HepG2 (cell line): ENCODE data around the gene CALCR. TPM values are rescaled to one million over a fixed set of nuclear protein-coding genes. Genes with fewer than 3 reads are reported as not detected.

Experiments
- ATAC-seq: fragments of 200-7000 bp; cut with Tn5 transposase; 3 replicates; pipeline ENCODE4 v1.9.1; 2020; ENCODE audit warnings: mild to moderate bottlenecking, moderate library complexity
- Bru-seq: library from RNA; stranded (reverse); fragments of 400-500 nt; gene quantifications from one replicate; lab custom pipeline; 2021; lab: Mats Ljungman, UMichigan
- BruChase-seq, 2 experiments: library from RNA; stranded (reverse); fragments of 400-500 nt; gene quantifications; one replicate each; lab custom pipeline; 2021; lab: Mats Ljungman, UMichigan
- BruUV-seq: library from RNA; stranded (reverse); fragments of 400-500 nt; replicated peaks from 2 replicates; lab custom pipeline; 2021; lab: Mats Ljungman, UMichigan
- CTCF ChIA-PET: fragments of 300-600 bp; formaldehyde crosslinking; extraction: SDS; loops from one replicate; lab custom pipeline; 2021; ENCODE audit warnings: low total read pairs, inconsistent platforms, low intra/inter-chr PET ratio; lab: Yijun Ruan, JAX
- POLR2A ChIA-PET: fragments of 350-600 bp; sonication (Branson Sonifier 250); formaldehyde crosslinking; loops from one replicate; lab custom pipeline; 2020; ENCODE audit warnings: antibody characterized with exemption, inconsistent platforms; lab: Yijun Ruan, JAX
- DNase-seq: peaks from one replicate; pipeline ENCODE4 v3.0.0-alpha.2; 2015; ENCODE audit warnings: low spot score
- FAIRE-seq: peaks from 3 replicates; lab custom pipeline; 2011; peaks lifted over from hg19 to GRCh38; lab: Jason Lieb, UNC
- H2AFZ ChIP-seq: one replicate; pipeline ENCODE4 v1.6.1; 2011; ENCODE audit warnings: low read length, inconsistent platforms
- H3K27ac ChIP-seq: fragments of 300-600 bp; 3 replicates; pipeline ENCODE4 v1.8.0; 2011; ENCODE audit warnings: mixed run types, mild to moderate bottlenecking, mixed read lengths, low read length, inconsistent platforms; ENCODE audit not compliant: insufficient read depth; ENCODE audit errors: extremely low read length
- H3K27me3 ChIP-seq, 2 experiments: fragments of 200-600 bp in 1 of 2; 2 replicates in 1 of 2; 3 replicates in 1 of 2; pipeline versions ENCODE4 v1.6.0 to v1.8.0; 2011; ENCODE audit warnings: low read length in 2 of 2, mild to moderate bottlenecking in 2 of 2, moderate library complexity in 2 of 2, inconsistent platforms in 1 of 2; ENCODE audit not compliant: insufficient read depth in 2 of 2, control insufficient read depth in 1 of 2
- H3K36me3 ChIP-seq, 2 experiments: fragments of 200-600 bp in 1 of 2; replicated peaks in 1 of 2; 2 replicates in 1 of 2; 3 replicates in 1 of 2; pipeline versions ENCODE4 v1.5.1 to v1.8.0; 2011; ENCODE audit warnings: low read length in 2 of 2, inconsistent platforms in 1 of 2; ENCODE audit not compliant: insufficient read depth in 2 of 2, control insufficient read depth in 1 of 2
- H3K4me1 ChIP-seq: 2 replicates; pipeline ENCODE4 v1.5.1; 2012; ENCODE audit warnings: low read length, inconsistent platforms; ENCODE audit not compliant: insufficient read depth
- H3K4me2 ChIP-seq: 2 replicates; pipeline ENCODE4 v1.6.0; 2011; ENCODE audit warnings: low read depth, low read length, inconsistent platforms
- H3K4me3 ChIP-seq, 3 experiments: fragments of 200-600 bp in 1 of 3; sonication (generic), shearing (Covaris generic) in 1 of 3; replicated peaks in 1 of 3; 2 replicates each; pipeline ENCODE4 v1.5.1; 2011 to 2016; ENCODE audit warnings: low read length in 3 of 3, inconsistent platforms in 2 of 3, low read depth in 2 of 3, mild to moderate bottlenecking in 2 of 3, control low read depth in 1 of 3, mixed read lengths in 1 of 3; ENCODE audit not compliant: insufficient read depth in 1 of 3
- H3K79me2 ChIP-seq: one replicate; pipeline ENCODE4 v1.6.1; 2011; ENCODE audit warnings: low read length, inconsistent platforms; ENCODE audit not compliant: insufficient read depth
- H3K9ac ChIP-seq: 2 replicates; pipeline ENCODE4 v1.6.0; 2011; ENCODE audit warnings: mild to moderate bottlenecking, low read depth, low read length, inconsistent platforms; ENCODE audit not compliant: insufficient read depth
- H3K9me3 ChIP-seq: 2 replicates; pipeline ENCODE4 v1.5.1; 2012; ENCODE audit warnings: mild to moderate bottlenecking, low read length
- H4K20me1 ChIP-seq: 2 replicates; pipeline ENCODE4 v1.6.0; 2011; ENCODE audit warnings: inconsistent platforms, mild to moderate bottlenecking, low read length, moderate library complexity; ENCODE audit not compliant: insufficient read depth
- AFF4 ChIP-seq: sonication (generic); formaldehyde crosslinking; IDR thresholded peaks from 2 replicates; pipeline ENCODE4 v1.4.0; 2020; ENCODE audit warnings: missing genetic modification reagents
- PAWR ChIP-seq: sonication (generic); formaldehyde crosslinking; IDR thresholded peaks from 2 replicates; pipeline ENCODE4 v1.4.0; 2020; ENCODE audit warnings: missing genetic modification reagents, mild to moderate bottlenecking, borderline replicate concordance
- TGIF2 ChIP-seq: IDR thresholded peaks from 2 replicates; pipeline ENCODE4 v1.6.1; 2016; ENCODE audit warnings: control low read depth, missing compliant biosample characterization
- ZNF142 ChIP-seq: sonication (generic); formaldehyde crosslinking; IDR thresholded peaks from 2 replicates; pipeline ENCODE4 v1.4.0; 2020; ENCODE audit warnings: missing genetic modification reagents
- ZNF546 ChIP-seq: sonication (generic); formaldehyde crosslinking; conservative IDR thresholded peaks from 2 replicates; pipeline ENCODE4 v1.8.1; 2023; ENCODE audit warnings: mild to moderate bottlenecking, missing genetic modification reagents
- WGBS: methylation state at CpG from one replicate; pipeline ENCODE4 v1.1.6; 2017; ENCODE audit warnings: low lambda C conversion rate; 5-methylcytosine and 5-hydroxymethylcytosine counted together
- in situ Hi-C: cut with HindIII; loops from 2 replicates; pipeline ENCODE4 v1.10.0; 2017; ENCODE audit warnings: low pct_unique_long_range_greater_than_20kb; ENCODE audit not compliant: extremely low pct_ligation_motif_present
- intact Hi-C: fragments of 100-400 bp; cut with micrococcal nuclease; formaldehyde crosslinking; loops from one replicate; pipeline ENCODE4 v1.10.0; 2022; ENCODE audit not compliant: unreplicated experiment
- long read RNA-seq, 2 experiments: library from RNA in 1 of 2; library from polyadenylated mRNA in 1 of 2; stranded (forward) in 1 of 2; unstranded in 1 of 2; transcript quantifications; one replicate each; pipeline ENCODE4 v2.0.0, GENCODE V29; 2019 to 2022
- polyA minus RNA-seq, 3 experiments: library from RNA; depleted of rRNA, polyadenylated mRNA; stranded (reverse); fragments of >200 nt; gene quantifications; 2 replicates each; pipeline ENCODE4 v1.2.3, GENCODE V29; 2011; ENCODE audit warnings: low replicate concordance in 1 of 3
- polyA plus RNA-seq, 8 experiments: library from polyadenylated mRNA; depleted of rRNA in 3 of 8; stranded (reverse) in 7 of 8; unstranded in 1 of 8; fragments of >200 nt; fragmentation: Illumina TruSeq in 4 of 8; extraction: Trizol in 4 of 8; gene quantifications; 2 replicates each; pipeline versions ENCODE4 v1.2.1 to v1.2.3, GENCODE V29; 2011 to 2016; ENCODE audit warnings: low read depth in 4 of 8, missing spikeins in 1 of 8, mixed read lengths in 1 of 8; ENCODE audit not compliant: insufficient read depth in 1 of 8
- total RNA-seq, 5 experiments: library from RNA; depleted of rRNA; stranded (reverse); fragments of >200 nt; fragmentation: Illumina TruSeq; extraction: Trizol; gene quantifications; 2 replicates each; pipeline ENCODE4 v1.2.3, GENCODE V29; 2016; ENCODE audit warnings: low read depth in 1 of 5
- TF ChIP-seq, protein P1 (sequence below): sonication (generic); formaldehyde crosslinking; IDR thresholded peaks from 2 replicates; pipeline ENCODE4 v1.4.0; 2020; ENCODE audit warnings: missing genetic modification reagents, mild to moderate bottlenecking, borderline replicate concordance

CALCR gene
- not detected in 2 replicates for total RNA-seq (2016; rRNA removed; fragmentation: Illumina TruSeq; extraction: Trizol)
- total RNA-seq (2016; cell fraction: cytosol; rRNA removed; fragmentation: Illumina TruSeq; extraction: Trizol; ENCODE audit: low read depth) = not detected in 2 replicates
- total RNA-seq (2016; cell fraction: insoluble cytoplasmic fraction; rRNA removed; fragmentation: Illumina TruSeq; extraction: Trizol) = not detected in 2 replicates
- not detected in 2 replicates for total RNA-seq (2016; cell fraction: membrane; rRNA removed; fragmentation: Illumina TruSeq; extraction: Trizol)
- total RNA-seq (2016; cell fraction: nucleus; rRNA removed; fragmentation: Illumina TruSeq; extraction: Trizol) = not detected in 2 replicates
- polyA plus RNA-seq (2011; rRNA removed) = not detected in 2 replicates
- polyA plus RNA-seq (2011; cell fraction: cytosol; rRNA removed) = not detected in 2 replicates
- polyA plus RNA-seq (2011; cell fraction: nucleus; rRNA removed) = not detected in 2 replicates
- 0.04 TPM in 1 of 2 replicates, not detected in the other for polyA plus RNA-seq (2012)
- not detected in 2 replicates for polyA plus RNA-seq (2016; cell fraction: cytosol; fragmentation: Illumina TruSeq; extraction: Trizol; ENCODE audit: low read depth)
- polyA plus RNA-seq (2016; cell fraction: insoluble cytoplasmic fraction; fragmentation: Illumina TruSeq; extraction: Trizol; ENCODE audit: low read depth) = not detected in 2 replicates
- polyA plus RNA-seq (2016; cell fraction: membrane; fragmentation: Illumina TruSeq; extraction: Trizol; ENCODE audit: low read depth) = not detected in 2 replicates
- polyA plus RNA-seq (2016; cell fraction: nucleus; fragmentation: Illumina TruSeq; extraction: Trizol; ENCODE audit: insufficient read depth, low read depth) = not detected in 2 replicates
- polyA minus RNA-seq (2011; rRNA and poly(A)+ RNA removed; ENCODE audit: low replicate concordance) = not detected in 2 replicates
- polyA minus RNA-seq (2011; cell fraction: cytosol; rRNA and poly(A)+ RNA removed) = not detected in 2 replicates
- not detected in 2 replicates for polyA minus RNA-seq (2011; cell fraction: nucleus; rRNA and poly(A)+ RNA removed)
- Bru-seq, nascent RNA = not detected
- not detected for BruChase-seq, experiment 1, labeled RNA remaining after a 6-hour chase
- BruChase-seq, experiment 2, labeled RNA remaining after a 2-hour chase = not detected
- long read RNA-seq, experiment 1 = 0 reads
- long read RNA-seq, experiment 2 = 0 reads

DNA sequence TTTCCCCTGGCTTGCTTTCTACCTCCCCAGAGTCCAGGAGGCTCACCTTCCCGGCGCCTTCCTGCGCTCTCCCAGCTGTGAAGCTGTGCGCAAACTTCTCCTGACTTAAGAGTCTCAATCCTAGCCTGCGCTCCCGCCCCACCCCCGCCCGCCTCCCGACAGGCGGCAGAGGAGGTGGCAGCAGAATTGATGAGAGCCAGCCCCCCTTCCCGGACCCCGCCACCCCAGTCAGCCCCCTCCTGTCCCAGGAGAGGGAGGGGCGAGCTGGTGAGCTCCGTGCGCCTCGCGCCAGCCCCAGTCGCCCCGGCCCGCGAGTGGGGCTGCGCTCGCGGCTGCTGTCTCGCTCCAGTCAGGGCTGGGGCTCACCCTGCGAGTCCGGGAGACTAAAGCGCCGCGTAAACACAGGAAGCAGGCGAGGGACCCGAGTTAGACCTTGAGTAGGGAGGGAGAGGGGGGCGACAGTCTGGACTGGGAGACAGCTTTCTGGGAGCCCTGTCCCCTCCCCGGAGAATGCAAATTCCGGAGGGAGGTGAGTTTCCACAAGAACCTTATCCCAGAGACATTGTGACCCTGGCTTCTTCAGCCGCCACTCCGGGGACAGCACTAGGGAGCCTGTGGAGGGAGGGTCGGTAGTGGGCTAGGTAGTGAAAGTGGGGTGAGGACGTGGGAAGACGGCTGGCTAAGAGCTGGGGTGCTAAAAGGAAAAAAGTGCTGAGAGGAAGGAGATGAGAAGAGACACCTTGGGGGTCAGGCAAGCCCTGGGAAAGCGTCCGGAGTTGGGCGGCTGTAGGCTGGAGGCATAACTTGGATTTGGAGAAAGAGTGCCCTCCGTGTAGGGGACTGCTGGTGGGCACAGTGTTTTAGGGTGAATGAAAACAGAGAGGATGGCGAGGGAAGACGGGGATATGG is at the start of gene CALCR:
Gene CALCR, minus strand, starts transcription at position 79 of the 909 bp plus-strand sequence. CDS start 87,743 bp downstream, outside the sequence.
- FAIRE-seq (no peak), DNase-seq (no peak), ATAC-seq (peak; percentile 60)
- Histone ChIP-seq H3K4me1 (peaks cover 18% of the 10 kb centered on the region), H3K36me3 (no peaks in the 10 kb centered on the region), H3K9ac (no peak within 1 kb of the TSS), H3K27ac (no peak within 1 kb of the TSS), H3K9me3 (no peaks in the 10 kb centered on the region), H3K4me2 (no peak within 1 kb of the TSS), H3K4me3 (no peak within 1 kb of the TSS; a peak in 1 of 6 replicates), H3K79me2 (no peaks in the 10 kb centered on the region), H3K27me3 (peaks cover 7 to 31% of the 10 kb centered on the region in 2 experiments; a peak in 4 of 5 replicates), H4K20me1 (no peaks in the 10 kb centered on the region), H2AFZ (no peak within 1 kb of the TSS)
- intact Hi-C loops = no loop called here
- ChIA-PET POLR2A (no interaction called here), CTCF (no interaction called here)
- BruUV-seq = no TSS peak
- WGBS = 18% methylated on average over 19 of the region's 46 CpGs
- in situ Hi-C loops = no loop called here
- TF ChIP-seq PAWR (no peak), ZNF142 (CRISPR knock-in tag) (no peak), AFF4 (CRISPR knock-in tag) (no peak), ZNF546 (no peak), TGIF2 (CRISPR knock-in tag) (no peak)
- TF ChIP-seq, protein P1, sequence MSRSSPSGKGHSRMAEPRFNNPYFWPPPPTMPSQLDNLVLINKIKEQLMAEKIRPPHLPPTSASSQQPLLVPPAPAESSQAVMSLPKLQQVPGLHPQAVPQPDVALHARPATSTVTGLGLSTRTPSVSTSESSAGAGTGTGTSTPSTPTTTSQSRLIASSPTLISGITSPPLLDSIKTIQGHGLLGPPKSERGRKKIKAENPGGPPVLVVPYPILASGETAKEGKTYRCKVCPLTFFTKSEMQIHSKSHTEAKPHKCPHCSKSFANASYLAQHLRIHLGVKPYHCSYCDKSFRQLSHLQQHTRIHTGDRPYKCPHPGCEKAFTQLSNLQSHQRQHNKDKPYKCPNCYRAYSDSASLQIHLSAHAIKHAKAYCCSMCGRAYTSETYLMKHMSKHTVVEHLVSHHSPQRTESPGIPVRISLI (CRISPR knock-in tag) = no peak
